Adrenal gland (tissue), 5 donors: ENCODE results near the gene LRFN4.

Experiments used
- CTCF ChIP-seq, 6 experiments: fragments of 450-650 bp in 4 of 6; fragments of 200-600 bp in 2 of 6; sonication (generic) in 1 of 6; IDR thresholded peaks; 1 replicate in 5 of 6; 2 replicates in 1 of 6; pipeline versions ENCODE4 v1.5.1 to v1.8.0; 2016 to 2021; ENCODE audit warnings: antibody characterized with exemption in 6 of 6, mild to moderate bottlenecking in 2 of 6, moderate library complexity in 1 of 6
- POLR2A ChIP-seq, 2 donors: fragments of 450-650 bp; IDR thresholded peaks; one replicate each; pipeline ENCODE4 v1.6.1; 2017; ENCODE audit warnings: antibody characterized with exemption in 2 of 2, mild to moderate bottlenecking in 2 of 2, moderate library complexity in 1 of 2
- donor health status: DM: no; HTN: no; CAD: no.

- TF ChIP-seq POLR2A (IDR thresholded peaks at IDR 0.05) (no peak), CTCF (IDR thresholded peaks at IDR 0.05) (no peak)
Measured at GRCh38 chr11:66905631-66906030, 48.8 kb downstream of the LRFN4 start.
